ENCODE data around the gene POGLUT3.
A peak's percentile ranks its signal among the peaks of the same experiment; 100 is the strongest.

Gene POGLUT3

GRCh38 chr11:108498046-108498815 lies at the start of gene POGLUT3:
POGLUT3 (minus strand) TSS chr11:108498384; CDS start chr11:108498366, 18 bp downstream.
- DNase-seq = peak; percentile 66

GRCh38 chr11:108545909-108546501 lies 47.8 kb upstream of the POGLUT3 start:
- DNase-seq = no peak

GRCh38 chr11:108543316-108543964 lies 45.3 kb upstream of the POGLUT3 start:
- DNase-seq = no peak

GRCh38 chr11:108541531-108541930 lies 43.3 kb upstream of the POGLUT3 start:
- DNase-seq = no peak

GRCh38 chr11:108538502-108538901 lies 40.3 kb upstream of the POGLUT3 start:
- DNase-seq = no peak

- no peak for DNase-seq
Measured at GRCh38 chr11:108538022-108538424, 39.8 kb upstream of the POGLUT3 start.

- no peak for DNase-seq
Measured at GRCh38 chr11:108536783-108537182, 38.6 kb upstream of the POGLUT3 start.

GRCh38 chr11:108535384-108535955 lies 37.3 kb upstream of the POGLUT3 start:
- DNase-seq = no peak

GRCh38 chr11:108534274-108534882 lies 36.2 kb upstream of the POGLUT3 start:
- DNase-seq = no peak

- no peak for DNase-seq
Measured at GRCh38 chr11:108530426-108530825, 32.2 kb upstream of the POGLUT3 start.

- DNase-seq = no peak
Measured at GRCh38 chr11:108527382-108527781, 29.2 kb upstream of the POGLUT3 start.

GRCh38 chr11:108525161-108525560 lies 27.0 kb upstream of the POGLUT3 start:
- no peak for DNase-seq

- DNase-seq = no peak
Measured at GRCh38 chr11:108524422-108524821, 26.2 kb upstream of the POGLUT3 start.

GRCh38 chr11:108522318-108522717 lies 24.1 kb upstream of the POGLUT3 start:
- no peak for DNase-seq

- no peak for DNase-seq
Measured at GRCh38 chr11:108518581-108518980, 20.4 kb upstream of the POGLUT3 start.

GRCh38 chr11:108516125-108516524 lies 17.9 kb upstream of the POGLUT3 start:
- DNase-seq = no peak

GRCh38 chr11:108512708-108513107 lies 14.5 kb upstream of the POGLUT3 start:
- peak; percentile 14 for DNase-seq

GRCh38 chr11:108511851-108512474 lies 13.8 kb upstream of the POGLUT3 start:
- DNase-seq = peak; percentile 74

- no peak for DNase-seq
Measured at GRCh38 chr11:108508653-108509593, 10.7 kb upstream of the POGLUT3 start.

GRCh38 chr11:108501396-108501795 lies 3.2 kb upstream of the POGLUT3 start:
- peak; percentile 10 for DNase-seq

GRCh38 chr11:108500721-108501120 lies 2.5 kb upstream of the POGLUT3 start:
- no peak for DNase-seq

- DNase-seq = no peak
Measured at GRCh38 chr11:108500169-108500568, 2.0 kb upstream of the POGLUT3 start.
